ENCODE data around the gene CELF5. TPM values are rescaled to one million over a fixed set of nuclear protein-coding genes. Genes with fewer than 3 reads are reported as not detected.
"Not testable (repeated sequence)": the region's sequence is repeated elsewhere in the genome, so short reads cannot be mapped to it uniquely, and the experiment has no call there.

Gene CELF5
- total RNA-seq, 1 donor from 2014 or later, result not detected

- intact Hi-C loops (cut with micrococcal nuclease), result no loop called here
- POLR2A ChIA-PET, result no interaction called here
- Mint-ChIP-seq H3K4me1 (no peaks in the 10 kb centered on the region), H3K36me3 (ENCODE audit: low read depth) (no peaks in the 10 kb centered on the region), H3K27ac (no peak overlapping the region), H3K4me3 (no peak overlapping the region), H3K27me3 (peaks cover 19% of the 10 kb centered on the region), H3K9me3 (peaks cover 4% of the 10 kb centered on the region)
- ATAC-seq (ENCODE audit: low read depth) (no peak), DNase-seq (no peak)
- TF ChIP-seq CTCF (IDR thresholded peaks at IDR 0.05), result no peak
- CTCF ChIA-PET, result no interaction called here
Measured at GRCh38 chr19:3294080-3294850, 69.8 kb downstream of the CELF5 start.

- Mint-ChIP-seq H3K4me3 (no peak overlapping the region), H3K36me3 (ENCODE audit: low read depth) (no peaks in the 10 kb centered on the region), H3K9me3 (peaks cover 5% of the 10 kb centered on the region), H3K27me3 (peaks cover 17% of the 10 kb centered on the region), H3K4me1 (no peaks in the 10 kb centered on the region), H3K27ac (no peak overlapping the region)
- DNase-seq (no peak), ATAC-seq (ENCODE audit: low read depth) (no peak)
- TF ChIP-seq CTCF (IDR thresholded peaks at IDR 0.05), result no peak
- CTCF ChIA-PET, result no interaction called here
- intact Hi-C loops (cut with micrococcal nuclease), result no loop called here
- POLR2A ChIA-PET, result no interaction called here
Measured at GRCh38 chr19:3295581-3295980, 71.1 kb downstream of the CELF5 start.

- peaks cover 14% of the 10 kb centered on the region for H3K27me3 Mint-ChIP-seq
- H3K9me3 Mint-ChIP-seq, result peaks cover 5% of the 10 kb centered on the region
- CTCF ChIA-PET, result no interaction called here
- H3K27ac Mint-ChIP-seq, result no peak overlapping the region
- no peaks in the 10 kb centered on the region for H3K36me3 Mint-ChIP-seq (ENCODE audit: low read depth)
- intact Hi-C loops (cut with micrococcal nuclease), result no loop called here
- TF ChIP-seq CTCF (IDR thresholded peaks at IDR 0.05), result no peak
- POLR2A ChIA-PET, result no interaction called here
- no peak overlapping the region for H3K4me3 Mint-ChIP-seq
- H3K4me1 Mint-ChIP-seq, result no peaks in the 10 kb centered on the region
- no peak for ATAC-seq (ENCODE audit: low read depth)
- no peak for DNase-seq
Measured at GRCh38 chr19:3296034-3296433, 71.6 kb downstream of the CELF5 start.

GRCh38 chr19:3296446-3296845 lies 72.0 kb downstream of the CELF5 start:
- ATAC-seq (ENCODE audit: low read depth) (no peak), DNase-seq (no peak)
- no peak for TF ChIP-seq CTCF (IDR thresholded peaks at IDR 0.05)
- no peak overlapping the region for H3K4me3 Mint-ChIP-seq
- intact Hi-C loops (cut with micrococcal nuclease), result no loop called here
- H3K27me3 Mint-ChIP-seq, result peaks cover 10% of the 10 kb centered on the region
- H3K9me3 Mint-ChIP-seq, result peaks cover 5% of the 10 kb centered on the region
- H3K27ac Mint-ChIP-seq, result no peak overlapping the region
- ChIA-PET POLR2A (no interaction called here), CTCF (no interaction called here)
- H3K4me1 Mint-ChIP-seq, result no peaks in the 10 kb centered on the region
- no peaks in the 10 kb centered on the region for H3K36me3 Mint-ChIP-seq (ENCODE audit: low read depth)

- no peak for ATAC-seq (ENCODE audit: low read depth)
- CTCF ChIA-PET, result no interaction called here
- no peaks in the 10 kb centered on the region for H3K36me3 Mint-ChIP-seq (ENCODE audit: low read depth)
- H3K27ac Mint-ChIP-seq, result no peak overlapping the region
- no peak for TF ChIP-seq CTCF (IDR thresholded peaks at IDR 0.05)
- POLR2A ChIA-PET, result interaction anchor here (0.6 kb wide), 2 partner anchors 20 to 85 kb away, joined by 3 to 6 read pairs; no protein-coding TSS in a partner anchor
- no peak for DNase-seq
- no peak overlapping the region for H3K4me3 Mint-ChIP-seq
- H3K27me3 Mint-ChIP-seq, result peaks cover 12% of the 10 kb centered on the region
- intact Hi-C loops (cut with micrococcal nuclease), result no loop called here
- no peaks in the 10 kb centered on the region for H3K4me1 Mint-ChIP-seq
- H3K9me3 Mint-ChIP-seq, result peaks cover 10% of the 10 kb centered on the region
Measured at GRCh38 chr19:3298853-3299449, 74.5 kb downstream of the CELF5 start.

- CTCF ChIA-PET, POLR2A ChIA-PET: not testable (repeated sequence)
Measured at GRCh38 chr19:3300566-3300965, 76.1 kb downstream of the CELF5 start.

More at GRCh38 chr19:3300566-3300965, 76.1 kb downstream of the CELF5 start:
- H3K4me3 Mint-ChIP-seq; intact Hi-C loops (cut with micrococcal nuclease); H3K36me3 Mint-ChIP-seq (ENCODE audit: low read depth); DNase-seq; H3K27ac Mint-ChIP-seq; H3K4me1 Mint-ChIP-seq; ATAC-seq (ENCODE audit: low read depth): not testable (repeated sequence)
- Mint-ChIP-seq H3K9me3 (peaks cover 10% of the 10 kb centered on the region), H3K27me3 (peaks cover 12% of the 10 kb centered on the region)
